SU-DHL-6 (cell line): Measurements from ENCODE around the gene ENDOD1.

ENCODE experiments used
- H2AFZ ChIP-seq: fragments of 200-600 bp; sonication (generic); 2 replicates; pipeline ENCODE4 v1.6.1; 2014; ENCODE audit warnings: low read depth, mild to moderate bottlenecking, moderate library complexity, mixed read lengths, antibody characterized with exemption, low read length; ENCODE audit not compliant: severe bottlenecking
- H3F3A ChIP-seq: fragments of 200-600 bp; shearing (Covaris generic); 2 replicates; pipeline ENCODE4 v1.6.0; 2016; ENCODE audit warnings: antibody characterized with exemption, mild to moderate bottlenecking; ENCODE audit not compliant: insufficient read depth
- H3K27ac ChIP-seq: fragments of 200-600 bp; sonication (generic); 2 replicates; pipeline ENCODE4 v1.5.1; 2016; ENCODE audit warnings: low read depth, mild to moderate bottlenecking, low read length, moderate library complexity, mixed read lengths
- H3K27me3 ChIP-seq: fragments of 200-600 bp; sonication (generic), shearing (Covaris generic); 2 replicates; pipeline ENCODE4 v1.6.0; 2014; ENCODE audit warnings: mild to moderate bottlenecking, low read length
- H3K36me3 ChIP-seq: fragments of 200-600 bp; sonication (generic); 2 replicates; pipeline ENCODE4 v1.6.1; 2014; ENCODE audit warnings: mild to moderate bottlenecking, low read length, mixed read lengths
- H3K4me2 ChIP-seq: fragments of 300-600, 200-600 bp; shearing (Covaris generic), sonication (generic); 2 replicates; pipeline ENCODE4 v1.6.0; 2014; ENCODE audit warnings: low read length, low read depth, mild to moderate bottlenecking; ENCODE audit not compliant: poor library complexity, severe bottlenecking
- H3K4me3 ChIP-seq: fragments of 200-600 bp; sonication (generic); 2 replicates; pipeline ENCODE4 v1.5.1; 2014; ENCODE audit warnings: antibody characterized with exemption, low read length, mild to moderate bottlenecking, mixed read lengths; ENCODE audit not compliant: insufficient read depth, poor library complexity, severe bottlenecking
- H3K79me2 ChIP-seq: fragments of 200-600 bp; sonication (generic); 2 replicates; pipeline ENCODE4 v1.6.1; 2014; ENCODE audit warnings: mild to moderate bottlenecking, low read length, moderate library complexity; ENCODE audit not compliant: insufficient read depth
- H3K9ac ChIP-seq: fragments of 200-600 bp; sonication (generic); 2 replicates; pipeline ENCODE4 v1.7.0; 2014; ENCODE audit warnings: mild to moderate bottlenecking, low read length
- H3K9me2 ChIP-seq: fragments of 200-600 bp; sonication (generic); replicated peaks from 2 replicates; pipeline ENCODE4 v1.6.1; 2014; ENCODE audit warnings: low read length; ENCODE audit not compliant: insufficient read depth
- H3K9me3 ChIP-seq: fragments of 200-600 bp; sonication (generic); 2 replicates; pipeline ENCODE4 v1.6.1; 2014; ENCODE audit warnings: low read length, mixed read lengths; ENCODE audit not compliant: insufficient read depth
- H4K20me1 ChIP-seq: fragments of 200-600 bp; sonication (generic); 2 replicates; pipeline ENCODE4 v1.6.1; 2014; ENCODE audit warnings: low read depth, mild to moderate bottlenecking, antibody characterized with exemption, low read length, moderate library complexity, mixed read lengths
- CTCF ChIP-seq: fragments of 200-600 bp; sonication (generic); IDR thresholded peaks from one replicate; pipeline ENCODE4 v1.5.1; 2017; ENCODE audit warnings: antibody characterized with exemption, mild to moderate bottlenecking, low read length, moderate library complexity; ENCODE audit not compliant: insufficient read depth, poor library complexity, severe bottlenecking
- EZH2phosphoT487 ChIP-seq: fragments of 200-600 bp; sonication (generic), shearing (Covaris generic); conservative IDR thresholded peaks from 2 replicates; pipeline ENCODE4 v1.6.1; 2018; ENCODE audit warnings: mild to moderate bottlenecking, antibody characterized with exemption, low read length, moderate library complexity, mixed read lengths

The ENDOD1 gene

DNA sequence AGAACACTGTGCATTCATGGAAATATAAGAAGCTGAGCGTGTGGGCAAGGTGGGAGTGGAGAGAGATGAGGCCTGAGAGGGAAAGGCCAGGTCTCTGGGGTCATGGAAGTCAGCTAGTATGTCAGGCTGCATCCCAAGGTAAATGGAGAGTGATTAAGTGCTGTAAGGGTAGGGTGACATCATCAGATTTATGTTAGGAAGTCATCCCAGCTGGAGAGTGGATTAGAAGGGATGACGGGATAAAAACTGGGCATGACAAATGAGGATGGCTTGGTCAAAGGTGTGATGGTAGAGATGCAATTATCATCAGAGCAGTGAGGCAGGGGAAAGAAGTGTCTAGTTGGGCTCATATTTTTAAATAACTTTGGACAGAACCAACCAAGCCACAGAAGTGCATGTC, 3.5 kb upstream of the ENDOD1 start:
- Histone ChIP-seq H3K27ac (no peak overlapping the region), H3K4me2 (no peak overlapping the region), H3K9me2 (no peaks in the 10 kb centered on the region), H3K27me3 (no peaks in the 10 kb centered on the region), H3K36me3 (no peaks in the 10 kb centered on the region), H3F3A (no peaks in the 10 kb centered on the region), H3K9me3 (no peaks in the 10 kb centered on the region), H3K79me2 (no peaks in the 10 kb centered on the region), H3K9ac (no peak overlapping the region), H2AFZ (no peak overlapping the region), H3K4me3 (no peak overlapping the region), H4K20me1 (no peaks in the 10 kb centered on the region)
- TF ChIP-seq CTCF (no peak), EZH2phosphoT487 (no peak)

- Histone ChIP-seq H3K9me3 (no peaks in the 10 kb centered on the region), H3K36me3 (no peaks in the 10 kb centered on the region), H3F3A (no peaks in the 10 kb centered on the region), H3K27me3 (no peaks in the 10 kb centered on the region), H3K9ac (no peak overlapping the region), H3K9me2 (no peaks in the 10 kb centered on the region), H4K20me1 (no peaks in the 10 kb centered on the region), H2AFZ (no peak overlapping the region), H3K4me2 (no peak overlapping the region), H3K27ac (no peak overlapping the region), H3K79me2 (no peaks in the 10 kb centered on the region), H3K4me3 (no peak overlapping the region)
- no peak for TF ChIP-seq EZH2phosphoT487
Measured at GRCh38 chr11:95086836-95087570, 2.6 kb upstream of the ENDOD1 start.

DNA sequence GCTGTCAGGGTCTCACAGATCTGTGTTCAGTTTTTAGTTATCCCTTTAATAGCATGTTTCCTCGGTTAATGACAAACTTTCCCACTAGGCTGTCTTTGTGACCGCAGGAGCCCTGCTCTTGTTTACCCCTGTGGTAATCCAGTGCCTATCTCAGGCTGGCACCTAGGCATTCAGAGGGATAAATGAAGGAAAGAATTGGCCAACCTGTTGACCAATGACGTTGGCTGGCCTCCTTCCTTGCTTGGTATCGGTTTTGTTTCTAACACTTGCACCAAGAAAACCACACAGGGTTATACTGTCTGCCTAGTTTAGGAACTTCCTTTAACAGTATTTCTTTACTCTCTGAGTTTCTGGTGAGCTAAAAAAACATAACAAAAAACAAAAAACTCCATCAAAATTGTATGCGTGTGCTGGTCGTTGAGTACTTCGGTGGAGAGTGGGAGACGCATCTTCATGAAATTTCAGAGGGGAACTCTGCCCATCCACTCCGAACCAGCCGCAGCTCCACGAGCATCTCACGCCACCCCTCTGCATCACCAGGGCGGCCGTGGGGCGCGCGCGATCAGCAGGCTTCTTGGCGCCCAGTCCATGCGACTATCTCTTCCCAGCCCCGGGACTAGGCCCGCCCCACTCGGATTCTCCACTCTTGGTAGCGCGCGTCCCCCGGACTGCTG, 563 bp upstream of the ENDOD1 start:
- H3K4me3 ChIP-seq, result peak overlapping the region; percentile 66
- H3F3A ChIP-seq, result no peaks in the 10 kb centered on the region
- no peaks in the 10 kb centered on the region for H3K36me3 ChIP-seq
- no peak for TF ChIP-seq EZH2phosphoT487
- TF ChIP-seq CTCF, result no peak
- no peaks in the 10 kb centered on the region for H3K9me3 ChIP-seq
- H3K9ac ChIP-seq, result peak overlapping the region; percentile 68
- no peaks in the 10 kb centered on the region for H3K27me3 ChIP-seq
- H3K9me2 ChIP-seq, result no peaks in the 10 kb centered on the region
- peak overlapping the region; percentile 75 for H3K4me2 ChIP-seq
- no peaks in the 10 kb centered on the region for H4K20me1 ChIP-seq
- H2AFZ ChIP-seq, result peak overlapping the region; percentile 72
- no peaks in the 10 kb centered on the region for H3K79me2 ChIP-seq
- no peak overlapping the region for H3K27ac ChIP-seq

- Histone ChIP-seq H3F3A (no peaks in the 10 kb centered on the region), H3K79me2 (no peaks in the 10 kb centered on the region), H3K4me3 (no peak overlapping the region), H3K36me3 (no peaks in the 10 kb centered on the region), H3K9me2 (no peaks in the 10 kb centered on the region), H3K9me3 (no peaks in the 10 kb centered on the region), H3K4me2 (no peak overlapping the region), H3K27ac (no peak overlapping the region), H4K20me1 (no peaks in the 10 kb centered on the region), H2AFZ (no peak overlapping the region), H3K27me3 (no peaks in the 10 kb centered on the region), H3K9ac (no peak overlapping the region)
- TF ChIP-seq EZH2phosphoT487, result no peak
- TF ChIP-seq CTCF, result no peak
Measured at GRCh38 chr11:95091663-95092180, 2.1 kb downstream of the ENDOD1 start.
